GM12892 (cell line): Measurements from ENCODE around the gene TLE3.

ENCODE experiments used
- POLR2A ChIP-seq: IDR thresholded peaks from 2 replicates; pipeline ENCODE4 v1.6.1; 2011; ENCODE audit warnings: low read depth, low read length, control low read depth
- TAF1 ChIP-seq: IDR thresholded peaks from 2 replicates; pipeline ENCODE4 v1.6.1; 2011; ENCODE audit warnings: low read depth, mild to moderate bottlenecking, control low read depth, low read length, borderline replicate concordance

DNA sequence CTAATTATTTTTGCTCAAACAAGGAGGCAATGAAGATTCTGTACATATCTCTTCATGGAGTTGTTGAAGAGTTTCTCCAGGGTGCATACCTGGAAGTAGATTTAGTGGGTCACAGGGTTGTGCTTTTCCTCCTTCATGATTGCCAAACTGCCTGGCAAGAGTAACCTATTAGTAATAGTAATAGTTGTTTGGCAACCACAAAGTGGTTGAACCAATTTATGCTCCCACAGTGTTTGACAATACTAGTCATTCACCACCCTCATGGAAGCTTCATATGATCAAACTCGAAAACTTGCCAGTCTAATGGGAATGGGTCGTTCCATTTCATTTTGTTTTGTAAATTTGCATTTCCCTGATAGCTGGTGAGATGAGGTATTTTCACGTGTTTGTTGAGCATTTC is 57.8 kb downstream of the TLE3 start:
- TF ChIP-seq POLR2A (no peak), TAF1 (no peak)
